Measurements from ENCODE around the gene CADM2. TPM values are rescaled to one million over a fixed set of nuclear protein-coding genes. Genes with fewer than 3 reads are reported as not detected.

CADM2 gene
- total RNA-seq, 1 donor from 2014 or later, result 2.9 TPM

DNA sequence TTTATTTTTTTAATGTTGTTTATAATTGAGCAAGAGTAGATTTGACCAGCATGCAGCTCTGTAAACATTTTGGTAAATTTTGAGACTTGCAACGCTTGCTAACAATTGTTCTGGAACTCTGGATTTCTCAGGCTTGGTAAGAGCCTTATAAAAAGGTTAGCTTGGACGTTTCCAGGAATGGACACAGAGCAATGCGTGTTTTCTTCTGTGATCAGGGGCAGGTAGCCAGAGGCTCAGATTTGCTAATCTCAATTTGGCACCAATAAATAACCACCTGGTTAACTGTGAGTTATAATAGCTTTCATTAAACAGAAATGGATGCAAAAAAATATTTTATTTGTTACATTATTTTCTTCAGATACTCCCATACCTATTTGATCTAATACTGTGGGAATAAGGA is 39.8 kb downstream of the CADM2 start:
- no peak overlapping the region for H3K27ac Mint-ChIP-seq (ENCODE audit: unreplicated experiment)

DNA sequence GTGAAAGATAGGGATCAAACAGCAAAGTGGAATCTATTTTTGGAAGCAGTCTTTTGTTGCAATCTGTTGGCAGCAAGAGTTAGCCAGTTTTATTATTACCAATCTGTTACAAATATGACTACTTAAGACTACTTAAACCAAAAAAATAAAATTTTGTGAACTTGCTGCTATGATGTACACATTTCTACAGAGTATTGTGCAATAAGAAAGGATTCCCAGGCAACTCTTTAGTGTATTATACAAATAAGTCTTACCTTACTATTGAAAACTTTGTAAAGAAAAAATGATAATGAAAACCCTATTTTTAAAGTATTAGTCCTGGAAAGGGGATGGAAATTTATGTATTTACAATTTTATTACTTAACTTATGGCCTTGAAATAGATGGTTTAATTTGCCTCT is 44.7 kb downstream of the CADM2 start:
- no peak overlapping the region for H3K27ac ChIP-seq (ENCODE audit: low read depth, low read length)
- no peaks in the 10 kb centered on the region for H3K9me3 ChIP-seq (ENCODE audit: insufficient read depth, low read depth, low read length)
- Mint-ChIP-seq H3K4me3 (ENCODE audit: unreplicated experiment) (no peak overlapping the region), H3K9me3 (ENCODE audit: unreplicated experiment) (no peaks in the 10 kb centered on the region), H3K27ac (ENCODE audit: unreplicated experiment) (no peak overlapping the region), H3K27me3 (ENCODE audit: low read depth, unreplicated experiment) (no peaks in the 10 kb centered on the region), H3K4me1 (ENCODE audit: low read depth, unreplicated experiment) (no peaks in the 10 kb centered on the region), H3K36me3 (ENCODE audit: low read depth, unreplicated experiment) (no peaks in the 10 kb centered on the region)
- no peaks in the 10 kb centered on the region for H3K27me3 ChIP-seq (ENCODE audit: insufficient read depth, low read length)
- H3K36me3 ChIP-seq (ENCODE audit: insufficient read depth, low read length), result no peaks in the 10 kb centered on the region
- DNase-seq (ENCODE audit: low read depth), result no peak
- no peak for TF ChIP-seq EZH2 (IDR thresholded peaks at IDR 0.05; ENCODE audit: insufficient read depth, low read length)
- TF ChIP-seq, protein P1, sequence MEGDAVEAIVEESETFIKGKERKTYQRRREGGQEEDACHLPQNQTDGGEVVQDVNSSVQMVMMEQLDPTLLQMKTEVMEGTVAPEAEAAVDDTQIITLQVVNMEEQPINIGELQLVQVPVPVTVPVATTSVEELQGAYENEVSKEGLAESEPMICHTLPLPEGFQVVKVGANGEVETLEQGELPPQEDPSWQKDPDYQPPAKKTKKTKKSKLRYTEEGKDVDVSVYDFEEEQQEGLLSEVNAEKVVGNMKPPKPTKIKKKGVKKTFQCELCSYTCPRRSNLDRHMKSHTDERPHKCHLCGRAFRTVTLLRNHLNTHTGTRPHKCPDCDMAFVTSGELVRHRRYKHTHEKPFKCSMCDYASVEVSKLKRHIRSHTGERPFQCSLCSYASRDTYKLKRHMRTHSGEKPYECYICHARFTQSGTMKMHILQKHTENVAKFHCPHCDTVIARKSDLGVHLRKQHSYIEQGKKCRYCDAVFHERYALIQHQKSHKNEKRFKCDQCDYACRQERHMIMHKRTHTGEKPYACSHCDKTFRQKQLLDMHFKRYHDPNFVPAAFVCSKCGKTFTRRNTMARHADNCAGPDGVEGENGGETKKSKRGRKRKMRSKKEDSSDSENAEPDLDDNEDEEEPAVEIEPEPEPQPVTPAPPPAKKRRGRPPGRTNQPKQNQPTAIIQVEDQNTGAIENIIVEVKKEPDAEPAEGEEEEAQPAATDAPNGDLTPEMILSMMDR (IDR thresholded peaks at IDR 0.05; ENCODE audit: insufficient read depth, low read depth, low read length), result no peak
- no peak overlapping the region for H3K4me2 ChIP-seq (ENCODE audit: low read length)
- no peak overlapping the region for H3K9ac ChIP-seq (ENCODE audit: low read length)
- H3K4me1 ChIP-seq (ENCODE audit: insufficient read depth, low read length), result no peaks in the 10 kb centered on the region
- no peak for FAIRE-seq
- H2AFZ ChIP-seq (ENCODE audit: low read depth, low read length), result no peak overlapping the region
- H3K4me3 ChIP-seq (ENCODE audit: insufficient read depth, low read depth, low read length), result no peak overlapping the region
- H3K79me2 ChIP-seq (ENCODE audit: insufficient read depth, low read length), result no peaks in the 10 kb centered on the region
- no peaks in the 10 kb centered on the region for H4K20me1 ChIP-seq (ENCODE audit: insufficient read depth, low read length)

More for the DNA sequence above, 39.8 kb downstream of the CADM2 start:
- no peaks in the 10 kb centered on the region for H4K20me1 ChIP-seq (ENCODE audit: insufficient read depth, low read length)
- no peak for TF ChIP-seq EZH2 (IDR thresholded peaks at IDR 0.05; ENCODE audit: insufficient read depth, low read length)
- TF ChIP-seq, protein P1 (IDR thresholded peaks at IDR 0.05; ENCODE audit: insufficient read depth, low read depth, low read length), result no peak
- no peak overlapping the region for H3K4me2 ChIP-seq (ENCODE audit: low read length)
- no peaks in the 10 kb centered on the region for H3K79me2 ChIP-seq (ENCODE audit: insufficient read depth, low read length)
- no peak overlapping the region for H3K4me3 ChIP-seq (ENCODE audit: insufficient read depth, low read depth, low read length)
- no peak overlapping the region for H3K9ac ChIP-seq (ENCODE audit: low read length)
- no peak overlapping the region for H3K4me3 Mint-ChIP-seq (ENCODE audit: unreplicated experiment)
- no peaks in the 10 kb centered on the region for H3K27me3 Mint-ChIP-seq (ENCODE audit: low read depth, unreplicated experiment)
- no peak overlapping the region for H2AFZ ChIP-seq (ENCODE audit: low read depth, low read length)
- no peaks in the 10 kb centered on the region for H3K9me3 ChIP-seq (ENCODE audit: insufficient read depth, low read depth, low read length)
- no peaks in the 10 kb centered on the region for H3K4me1 Mint-ChIP-seq (ENCODE audit: low read depth, unreplicated experiment)
- no peaks in the 10 kb centered on the region for H3K27me3 ChIP-seq (ENCODE audit: insufficient read depth, low read length)
- no peaks in the 10 kb centered on the region for H3K36me3 ChIP-seq (ENCODE audit: insufficient read depth, low read length)
- no peaks in the 10 kb centered on the region for H3K4me1 ChIP-seq (ENCODE audit: insufficient read depth, low read length)
- no peaks in the 10 kb centered on the region for H3K9me3 Mint-ChIP-seq (ENCODE audit: unreplicated experiment)
- FAIRE-seq (no peak), DNase-seq (ENCODE audit: low read depth) (no peak)
- H3K36me3 Mint-ChIP-seq (ENCODE audit: low read depth, unreplicated experiment), result no peaks in the 10 kb centered on the region
- H3K27ac ChIP-seq (ENCODE audit: low read depth, low read length), result no peak overlapping the region

DNA sequence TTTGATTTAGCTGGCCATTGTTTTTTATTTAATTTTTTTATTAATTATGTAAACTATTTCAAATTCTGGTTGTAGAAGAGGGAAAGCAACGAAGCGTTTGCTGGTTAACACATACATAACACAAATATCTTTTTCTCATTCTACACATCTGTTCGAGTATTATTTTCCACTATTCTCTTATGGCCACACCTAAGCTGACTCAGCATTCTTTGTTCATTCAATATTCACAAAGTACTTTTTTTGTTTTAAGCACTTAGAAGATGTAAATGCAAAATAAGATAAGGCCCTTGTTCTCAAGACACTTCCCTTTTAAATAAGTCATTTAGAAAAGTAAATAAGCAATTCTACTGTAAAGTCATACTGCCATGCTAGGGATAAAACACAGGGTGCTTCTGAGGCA is 45.4 kb downstream of the CADM2 start:
- H2AFZ ChIP-seq (ENCODE audit: low read depth, low read length), result no peak overlapping the region
- H3K4me1 ChIP-seq (ENCODE audit: insufficient read depth, low read length), result no peaks in the 10 kb centered on the region
- no peaks in the 10 kb centered on the region for H3K4me1 Mint-ChIP-seq (ENCODE audit: low read depth, unreplicated experiment)
- DNase-seq (ENCODE audit: low read depth), result no peak
- no peak overlapping the region for H3K27ac ChIP-seq (ENCODE audit: low read depth, low read length)
- no peaks in the 10 kb centered on the region for H3K79me2 ChIP-seq (ENCODE audit: insufficient read depth, low read length)
- H3K9me3 ChIP-seq (ENCODE audit: insufficient read depth, low read depth, low read length), result no peaks in the 10 kb centered on the region
- TF ChIP-seq, protein P1 (IDR thresholded peaks at IDR 0.05; ENCODE audit: insufficient read depth, low read depth, low read length), result no peak
- TF ChIP-seq EZH2 (IDR thresholded peaks at IDR 0.05; ENCODE audit: insufficient read depth, low read length), result no peak
- H3K36me3 ChIP-seq (ENCODE audit: insufficient read depth, low read length), result no peaks in the 10 kb centered on the region
- no peaks in the 10 kb centered on the region for H3K27me3 Mint-ChIP-seq (ENCODE audit: low read depth, unreplicated experiment)
- no peak overlapping the region for H3K4me3 ChIP-seq (ENCODE audit: insufficient read depth, low read depth, low read length)
- H3K27ac Mint-ChIP-seq (ENCODE audit: unreplicated experiment), result no peak overlapping the region
- no peaks in the 10 kb centered on the region for H4K20me1 ChIP-seq (ENCODE audit: insufficient read depth, low read length)
- no peaks in the 10 kb centered on the region for H3K36me3 Mint-ChIP-seq (ENCODE audit: low read depth, unreplicated experiment)
- H3K27me3 ChIP-seq (ENCODE audit: insufficient read depth, low read length), result no peaks in the 10 kb centered on the region
- FAIRE-seq, result no peak
- no peak overlapping the region for H3K4me2 ChIP-seq (ENCODE audit: low read length)
- no peak overlapping the region for H3K9ac ChIP-seq (ENCODE audit: low read length)
- no peak overlapping the region for H3K4me3 Mint-ChIP-seq (ENCODE audit: unreplicated experiment)
- no peaks in the 10 kb centered on the region for H3K9me3 Mint-ChIP-seq (ENCODE audit: unreplicated experiment)
